GM23338 (cell line): ENCODE results near the gene CHRNA4. TPM values are rescaled to one million over a fixed set of nuclear protein-coding genes. Genes with fewer than 3 reads are reported as not detected.

ENCODE experiments used
- ATAC-seq: fragments of 200-7000 bp; cut with Tn5 transposase; 3 replicates; pipeline ENCODE4 v1.9.1; 2020
- DNase-seq: peaks from one replicate; pipeline ENCODE4 v3.0.0-alpha.2; 2015; ENCODE audit warnings: low spot score
- H2AFZ ChIP-seq: fragments of 200-600 bp; sonication (generic); 2 replicates; pipeline ENCODE4 v1.8.0; 2016; ENCODE audit warnings: antibody characterized with exemption, mild to moderate bottlenecking, moderate library complexity
- H3F3A ChIP-seq: fragments of 200-600 bp; sonication (generic); replicated peaks from 2 replicates; pipeline ENCODE4 v1.8.0; 2017; ENCODE audit warnings: antibody characterized with exemption, mixed run types, low read depth
- H3K27ac ChIP-seq: fragments of 200-600 bp; sonication (generic); 2 replicates; pipeline ENCODE4 v1.6.1; 2016; ENCODE audit warnings: low read depth
- H3K27me3 ChIP-seq: fragments of 200-600 bp; sonication (generic); 2 replicates; pipeline ENCODE4 v1.8.0; 2016; ENCODE audit warnings: mild to moderate bottlenecking, mixed run types, moderate library complexity; ENCODE audit not compliant: insufficient read depth
- H3K36me3 ChIP-seq: fragments of 200-600 bp; sonication (generic); 2 replicates; pipeline ENCODE4 v1.8.0; 2016; ENCODE audit warnings: mild to moderate bottlenecking; ENCODE audit not compliant: insufficient read depth
- H3K4me1 ChIP-seq: fragments of 200-600 bp; sonication (generic); 2 replicates; pipeline ENCODE4 v1.8.0; 2016; ENCODE audit warnings: mild to moderate bottlenecking, moderate library complexity; ENCODE audit not compliant: insufficient read depth
- H3K4me2 ChIP-seq: fragments of 200-600 bp; sonication (generic); 2 replicates; pipeline ENCODE4 v1.7.1; 2017; ENCODE audit warnings: mixed run types
- H3K4me3 ChIP-seq: fragments of 200-600 bp; sonication (generic); 2 replicates; pipeline ENCODE4 v1.6.1; 2016; ENCODE audit warnings: mixed run types
- H3K79me2 ChIP-seq: fragments of 200-600 bp; sonication (generic); replicated peaks from 2 replicates; pipeline ENCODE4 v1.8.0; 2017; ENCODE audit warnings: mild to moderate bottlenecking; ENCODE audit not compliant: insufficient read depth
- H3K9me2 ChIP-seq: fragments of 200-600 bp; sonication (generic); 2 replicates; pipeline ENCODE4 v1.8.0; 2017; ENCODE audit not compliant: insufficient read depth
- H4K20me1 ChIP-seq: fragments of 200-600 bp; sonication (generic); replicated peaks from 2 replicates; pipeline ENCODE4 v1.8.0; 2017; ENCODE audit warnings: mild to moderate bottlenecking; ENCODE audit not compliant: insufficient read depth
- H3K27ac Mint-ChIP-seq: 2 replicates; pipeline ENCODE4 v1.8.0; 2020; ENCODE audit warnings: inconsistent platforms, mild to moderate bottlenecking, moderate library complexity, mixed read lengths
- H3K27me3 Mint-ChIP-seq: 3 replicates; pipeline ENCODE4 v1.8.0; 2022; ENCODE audit warnings: low read depth, mild to moderate bottlenecking, moderate library complexity, mixed read lengths, inconsistent platforms; ENCODE audit not compliant: insufficient read depth, poor library complexity
- H3K36me3 Mint-ChIP-seq: 3 replicates; pipeline ENCODE4 v1.8.0; 2021; ENCODE audit warnings: low read depth, mild to moderate bottlenecking, inconsistent platforms, moderate library complexity, mixed read lengths
- H3K4me1 Mint-ChIP-seq: 3 replicates; pipeline ENCODE4 v1.8.0; 2020; ENCODE audit warnings: mild to moderate bottlenecking, inconsistent platforms, mixed read lengths
- H3K4me3 Mint-ChIP-seq: 3 replicates; pipeline ENCODE4 v1.8.0; 2021; ENCODE audit warnings: moderate library complexity, mild to moderate bottlenecking, inconsistent platforms, mixed read lengths
- H3K9me3 Mint-ChIP-seq: 3 replicates; pipeline ENCODE4 v1.8.0; 2020; ENCODE audit warnings: moderate library complexity, mild to moderate bottlenecking, inconsistent platforms, mixed read lengths
- CREB1 ChIP-seq: fragments of 250-450 bp; sonication (Bioruptor Pico); IDR thresholded peaks from 2 replicates; pipeline ENCODE4 v1.5.0; 2020; ENCODE audit warnings: low read depth, mild to moderate bottlenecking, moderate library complexity
- CTCF ChIP-seq, 2 experiments: fragments of 200-600 bp in 1 of 2; sonication (generic) in 1 of 2; conservative IDR thresholded peaks; 2 replicates each; pipeline versions ENCODE4 v1.5.1 to v1.6.1; 2016 to 2017; ENCODE audit warnings: antibody characterized with exemption in 2 of 2, low read depth in 2 of 2, mild to moderate bottlenecking in 2 of 2, moderate library complexity in 1 of 2
- ETS1 ChIP-seq: IDR thresholded peaks from 2 replicates; pipeline ENCODE4 v1.6.1; 2016; ENCODE audit warnings: antibody characterized with exemption
- EZH2 ChIP-seq: fragments of 200-600 bp; sonication (generic); IDR thresholded peaks from one replicate; pipeline ENCODE4 v1.8.0; 2017; ENCODE audit warnings: antibody characterized with exemption, mild to moderate bottlenecking, low read depth; ENCODE audit not compliant: unreplicated experiment
- EZH2phosphoT487 ChIP-seq: fragments of 200-600 bp; sonication (generic); IDR thresholded peaks from one replicate; pipeline ENCODE4 v1.8.1; 2018; ENCODE audit warnings: antibody characterized with exemption; ENCODE audit not compliant: unreplicated experiment
- JUNB ChIP-seq: IDR thresholded peaks from one replicate; pipeline ENCODE4 v1.6.1; 2016; ENCODE audit warnings: antibody characterized with exemption; ENCODE audit not compliant: unreplicated experiment
- NANOG ChIP-seq: IDR thresholded peaks from 2 replicates; pipeline ENCODE4 v1.6.1; 2016; ENCODE audit warnings: antibody characterized with exemption, borderline replicate concordance
- POLR2AphosphoS5 ChIP-seq: IDR thresholded peaks from 2 replicates; pipeline ENCODE4 v1.6.1; 2016; ENCODE audit warnings: antibody characterized with exemption, low read depth
- REST ChIP-seq: IDR thresholded peaks from one replicate; pipeline ENCODE4 v1.6.1; 2018; ENCODE audit warnings: antibody characterized with exemption; ENCODE audit not compliant: unreplicated experiment
- STAT1 ChIP-seq: IDR thresholded peaks from one replicate; pipeline ENCODE4 v1.6.1; 2016; ENCODE audit warnings: antibody characterized with exemption; ENCODE audit not compliant: unreplicated experiment
- ZNF114 ChIP-seq: fragments of 250-450 bp; sonication (Bioruptor Pico); IDR thresholded peaks from 2 replicates; pipeline ENCODE4 v1.5.0; 2020; ENCODE audit warnings: mild to moderate bottlenecking, moderate library complexity
- ZNF331 ChIP-seq: fragments of 250-450 bp; sonication (Bioruptor Pico); IDR thresholded peaks from 2 replicates; pipeline ENCODE4 v1.5.0; 2020; ENCODE audit warnings: low read depth, mild to moderate bottlenecking, moderate library complexity
- ZNF462 ChIP-seq: fragments of 250-450 bp; sonication (Bioruptor Pico); IDR thresholded peaks from 2 replicates; pipeline ENCODE4 v1.5.0; 2020; ENCODE audit warnings: mild to moderate bottlenecking, moderate library complexity
- polyA plus RNA-seq: library from polyadenylated mRNA; unstranded; fragments of >200 nt; fragmentation: Nextera tagmentation; extraction: Ambion mirVana; gene quantifications from 2 replicates; pipeline ENCODE4 v1.2.1, GENCODE V29; 2016
- total RNA-seq: library from RNA; depleted of rRNA; stranded (reverse); fragments of >200 nt; shearing (Covaris generic); gene quantifications from 2 replicates; pipeline ENCODE4 v1.2.3, GENCODE V29; 2014

Gene CHRNA4
- total and polyA plus RNA-seq, 2 experiments from 2014 or later = 2.7 to 3.9 TPM

- Mint-ChIP-seq H3K4me1 (no peaks in the 10 kb centered on the region), H3K36me3 (no peaks in the 10 kb centered on the region), H3K9me3 (peaks cover 4% of the 10 kb centered on the region; the same call in 1 of the 3 replicates), H3K4me3 (no peak overlapping the region), H3K27ac (no peak overlapping the region), H3K27me3 (peaks cover 11% of the 10 kb centered on the region)
- Histone ChIP-seq H3K4me2 (no peak overlapping the region), H3K27me3 (no peaks in the 10 kb centered on the region), H2AFZ (no peak overlapping the region), H3K9me2 (no peaks in the 10 kb centered on the region), H3K27ac (no peak overlapping the region), H3F3A (no peaks in the 10 kb centered on the region), H3K4me1 (no peaks in the 10 kb centered on the region), H3K79me2 (no peaks in the 10 kb centered on the region), H3K4me3 (no peak overlapping the region), H4K20me1 (no peaks in the 10 kb centered on the region), H3K36me3 (no peaks in the 10 kb centered on the region)
- DNase-seq = no peak
- no peak for ATAC-seq
- TF ChIP-seq EZH2 = no peak
- TF ChIP-seq STAT1 = no peak
- TF ChIP-seq ZNF331 = no peak
- TF ChIP-seq REST = no peak
- no peak for TF ChIP-seq ZNF114 (CRISPR knock-in tag)
- no peak for TF ChIP-seq NANOG
- no peak for TF ChIP-seq ETS1
- TF ChIP-seq JUNB = no peak
- no peak for TF ChIP-seq EZH2phosphoT487
- no peak for TF ChIP-seq CREB1 (CRISPR knock-in tag)
- no peak for TF ChIP-seq ZNF462 (CRISPR knock-in tag)
- TF ChIP-seq POLR2AphosphoS5 = no peak
- TF ChIP-seq CTCF (conservative IDR thresholded peaks at IDR 0.05; ENCODE audit: low read depth in 2 of 2) = no peak
Observed at GRCh38 chr20:63303095-63303666, 58.0 kb downstream of the CHRNA4 start.
